ENCODE results near the gene PLCG1. TPM values are rescaled to one million over a fixed set of nuclear protein-coding genes. Genes with fewer than 3 reads are reported as not detected.

PLCG1 gene
- total RNA-seq, 1 experiment from 2014 or later: 32.4 TPM

GRCh38 chr20:41166201-41167117 is 29.1 kb downstream of the PLCG1 start:
- no peak for DNase-seq (ENCODE audit: low read depth)

DNA sequence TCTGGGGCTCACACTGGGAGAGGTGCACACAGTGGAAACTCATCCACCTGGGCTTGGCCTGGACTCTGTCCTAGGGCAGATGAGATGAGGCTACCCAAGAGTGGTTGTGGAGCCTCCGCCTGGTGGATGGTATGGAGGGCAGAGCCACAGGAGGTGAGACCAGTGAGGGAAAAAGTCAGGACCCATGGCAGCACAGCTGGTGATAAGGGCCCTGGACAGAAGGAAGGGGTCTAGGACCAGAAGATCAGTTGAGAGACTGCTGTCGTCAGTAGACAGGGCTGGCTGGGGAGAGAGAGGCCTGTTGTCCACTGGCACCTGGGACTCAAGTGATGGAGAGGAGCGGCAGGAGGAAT is 29.8 kb downstream of the PLCG1 start:
- no peak for DNase-seq (ENCODE audit: low read depth)

DNA sequence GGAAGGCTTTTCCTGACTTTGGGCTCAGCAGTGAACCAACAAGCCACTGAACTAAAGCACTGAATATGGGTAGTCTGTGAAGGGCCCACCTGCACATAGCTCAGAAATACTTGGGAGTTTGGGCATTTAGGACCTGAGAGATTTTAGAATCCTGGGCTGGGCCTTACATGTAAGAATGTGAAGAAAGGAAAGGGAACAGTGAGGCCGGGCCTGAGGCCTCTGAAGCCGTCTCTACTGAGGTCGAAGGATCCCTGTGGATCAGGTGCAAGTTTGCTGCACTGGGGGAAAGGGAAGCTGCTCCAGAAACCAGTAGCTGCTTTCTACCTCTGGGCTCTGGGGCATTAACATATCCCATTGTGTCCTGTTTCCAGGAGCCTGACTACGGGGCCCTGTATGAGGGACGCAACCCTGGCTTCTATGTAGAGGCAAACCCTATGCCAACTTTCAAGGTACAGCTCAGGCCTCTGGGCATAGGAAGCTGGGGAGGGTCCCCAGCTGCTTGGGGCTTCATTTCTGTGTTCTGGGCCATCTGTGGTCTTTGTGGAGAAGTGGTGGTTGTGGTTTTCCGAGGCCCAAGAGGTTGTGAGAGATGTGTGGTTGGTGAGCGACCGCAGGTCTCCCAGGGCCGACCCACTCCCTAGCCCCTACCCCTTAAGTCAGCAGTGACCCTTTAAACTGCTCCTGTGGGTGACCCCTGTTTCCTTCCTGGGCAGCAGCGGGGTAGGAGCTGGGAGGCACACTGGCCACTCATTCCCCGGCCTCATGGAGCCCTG is 30.3 kb downstream of the PLCG1 start:
- DNase-seq (ENCODE audit: low read depth): no peak

DNA sequence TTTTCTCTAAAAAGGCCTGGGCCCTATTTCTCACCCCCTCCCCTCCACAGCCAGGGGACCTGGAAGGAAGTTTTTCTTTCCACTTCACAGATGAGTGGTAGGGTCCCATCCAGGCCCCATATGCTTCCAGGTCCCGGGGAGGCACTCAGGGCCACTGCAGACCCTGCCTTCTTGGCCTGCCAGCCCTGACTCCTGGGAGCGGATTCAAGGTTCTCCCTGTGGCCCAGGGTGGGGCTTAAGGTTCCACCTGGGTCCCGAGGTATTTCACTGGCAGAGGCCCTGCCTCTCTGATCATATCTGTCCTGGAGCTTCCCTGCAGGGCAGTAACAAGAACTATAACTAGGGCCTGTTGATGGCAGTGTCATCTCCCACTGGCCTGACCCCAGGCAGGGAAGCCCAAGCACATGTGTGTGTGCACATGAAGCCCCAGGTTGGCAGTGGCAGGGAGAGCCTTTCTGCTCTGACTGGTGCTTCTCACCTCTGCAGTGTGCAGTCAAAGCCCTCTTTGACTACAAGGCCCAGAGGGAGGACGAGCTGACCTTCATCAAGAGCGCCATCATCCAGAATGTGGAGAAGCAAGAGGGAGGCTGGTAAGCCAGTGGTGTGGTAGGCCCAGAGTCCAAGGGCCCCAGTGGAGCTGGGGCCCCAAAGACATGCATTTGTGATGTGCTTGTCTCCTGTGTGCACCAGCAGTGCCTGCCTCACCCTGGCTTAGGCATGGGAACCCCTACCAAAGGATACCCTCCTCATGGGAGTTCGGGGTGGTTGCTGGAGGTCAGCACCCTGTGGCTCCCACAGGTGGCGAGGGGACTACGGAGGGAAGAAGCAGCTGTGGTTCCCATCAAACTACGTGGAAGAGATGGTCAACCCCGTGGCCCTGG is 31.2 kb downstream of the PLCG1 start:
- no peak for DNase-seq (ENCODE audit: low read depth)

- DNase-seq (ENCODE audit: low read depth): no peak
Observed at GRCh38 chr20:41169162-41169690, 31.9 kb downstream of the PLCG1 start.

DNA sequence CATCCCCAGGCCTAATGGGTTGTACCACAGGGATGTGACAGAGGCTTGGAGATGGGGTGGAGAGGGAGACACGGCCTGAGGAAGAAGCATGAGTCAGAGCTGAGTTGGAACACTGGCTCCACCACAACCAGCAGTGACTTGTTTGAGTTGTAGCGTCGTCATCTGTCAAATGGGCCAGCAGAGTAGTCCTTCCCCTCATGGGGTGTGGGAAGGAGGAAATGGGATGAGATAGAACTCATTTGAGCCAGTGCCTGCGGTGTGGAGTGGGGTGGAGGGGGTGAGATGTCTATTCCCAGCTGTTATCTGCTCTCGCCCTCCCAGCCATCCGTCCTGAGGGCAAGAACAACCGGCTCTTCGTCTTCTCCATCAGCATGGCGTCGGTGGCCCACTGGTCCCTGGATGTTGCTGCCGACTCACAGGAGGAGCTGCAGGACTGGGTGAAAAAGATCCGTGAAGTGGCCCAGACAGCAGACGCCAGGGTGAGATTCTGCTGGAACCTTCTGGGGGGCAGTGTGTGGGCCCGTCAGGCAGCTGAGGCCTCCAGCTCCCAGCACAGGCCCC is 32.5 kb downstream of the PLCG1 start:
- peak; percentile 83 for DNase-seq (ENCODE audit: low read depth)

DNA sequence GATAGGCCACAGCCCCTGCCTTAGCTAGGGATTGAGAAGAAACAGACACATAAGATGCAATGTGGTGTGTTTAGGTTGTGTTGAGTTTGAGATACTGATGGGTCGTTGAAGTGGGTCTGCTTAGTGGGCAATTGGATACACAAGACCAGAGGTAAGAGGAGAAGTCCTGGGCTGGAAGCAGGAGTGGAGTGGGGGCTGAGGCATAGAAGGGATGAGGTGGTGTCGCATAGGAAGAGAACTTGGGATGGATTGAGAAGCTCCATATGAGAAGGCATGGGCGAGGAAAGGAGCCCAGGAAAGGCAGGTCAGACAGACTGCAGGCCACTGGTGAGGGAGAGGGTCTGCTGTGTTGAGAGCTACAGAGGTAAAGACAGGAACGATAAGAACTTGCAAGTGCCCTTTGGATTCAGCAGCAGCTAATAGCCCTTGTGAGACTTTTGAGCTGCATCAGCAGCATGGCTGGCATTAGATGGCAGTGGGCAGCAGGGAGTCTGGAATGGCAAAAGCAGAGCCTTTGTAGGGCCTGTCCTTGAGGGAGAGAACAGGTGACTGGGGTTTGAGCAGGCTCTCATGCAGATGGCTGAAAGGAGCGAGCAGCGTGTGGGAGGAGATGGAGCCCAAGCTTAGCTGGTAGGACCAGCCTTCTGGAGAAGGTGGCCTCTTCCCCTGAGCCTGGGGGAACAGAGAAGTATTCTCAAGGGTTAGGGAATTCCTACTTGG is 33.2 kb downstream of the PLCG1 start:
- no peak for DNase-seq (ENCODE audit: low read depth)

GRCh38 chr20:41171736-41172295 is 34.5 kb downstream of the PLCG1 start:
- DNase-seq (ENCODE audit: low read depth): no peak

DNA sequence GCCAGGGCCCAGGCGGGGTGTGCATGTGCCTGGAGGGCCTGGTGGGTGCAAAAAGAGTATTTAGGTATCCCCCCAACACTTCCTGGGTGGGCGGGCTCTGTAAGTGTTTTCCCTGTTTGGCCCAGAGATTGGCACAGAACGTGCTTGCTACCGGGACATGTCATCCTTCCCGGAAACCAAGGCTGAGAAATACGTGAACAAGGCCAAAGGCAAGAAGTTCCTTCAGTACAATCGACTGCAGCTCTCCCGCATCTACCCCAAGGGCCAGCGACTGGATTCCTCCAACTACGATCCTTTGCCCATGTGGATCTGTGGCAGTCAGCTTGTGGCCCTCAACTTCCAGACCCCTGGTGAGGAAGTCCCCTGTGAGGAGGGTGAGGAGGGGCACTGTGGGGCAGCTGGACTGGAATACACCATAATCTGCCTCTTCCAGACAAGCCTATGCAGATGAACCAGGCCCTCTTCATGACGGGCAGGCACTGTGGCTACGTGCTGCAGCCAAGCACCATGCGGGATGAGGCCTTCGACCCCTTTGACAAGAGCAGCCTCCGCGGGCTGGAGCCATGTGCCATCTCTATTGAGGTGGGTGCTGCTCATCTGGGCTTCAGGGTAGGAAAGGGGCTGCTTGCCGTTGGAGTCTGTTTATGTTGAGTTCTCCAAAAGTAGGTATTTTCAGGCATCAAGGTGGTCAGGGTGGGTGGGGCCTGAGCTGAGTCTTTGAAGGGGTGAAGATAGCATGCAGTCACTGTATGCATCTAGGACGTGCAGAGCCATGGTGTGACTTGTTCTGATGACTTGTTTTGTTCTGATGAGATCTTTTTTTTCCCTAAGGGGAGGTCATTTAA is 35.2 kb downstream of the PLCG1 start:
- no peak for DNase-seq (ENCODE audit: low read depth)

- peak; percentile 66 for DNase-seq (ENCODE audit: low read depth)
Observed at GRCh38 chr20:41173161-41173721, 35.9 kb downstream of the PLCG1 start.

DNA sequence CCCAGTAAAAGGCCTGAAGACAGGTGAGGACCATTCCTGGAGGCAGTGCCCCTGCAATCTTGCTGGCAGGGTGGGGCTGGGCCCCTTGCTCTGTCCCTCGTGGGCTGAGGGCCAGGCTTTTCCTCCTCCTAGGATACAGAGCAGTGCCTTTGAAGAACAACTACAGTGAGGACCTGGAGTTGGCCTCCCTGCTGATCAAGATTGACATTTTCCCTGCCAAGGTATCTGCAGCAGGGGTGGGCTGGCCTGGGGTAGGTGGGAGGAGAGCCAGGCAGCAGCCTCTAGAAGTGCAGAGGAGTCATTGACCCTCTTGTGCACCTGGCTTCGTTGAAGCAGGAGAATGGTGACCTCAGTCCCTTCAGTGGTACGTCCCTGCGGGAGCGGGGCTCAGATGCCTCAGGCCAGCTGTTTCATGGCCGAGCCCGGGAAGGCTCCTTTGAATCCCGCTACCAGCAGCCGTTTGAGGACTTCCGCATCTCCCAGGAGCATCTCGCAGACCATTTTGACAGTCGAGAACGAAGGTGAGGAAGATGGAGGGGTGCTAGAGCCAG is 36.5 kb downstream of the PLCG1 start:
- DNase-seq (ENCODE audit: low read depth): no peak

DNA sequence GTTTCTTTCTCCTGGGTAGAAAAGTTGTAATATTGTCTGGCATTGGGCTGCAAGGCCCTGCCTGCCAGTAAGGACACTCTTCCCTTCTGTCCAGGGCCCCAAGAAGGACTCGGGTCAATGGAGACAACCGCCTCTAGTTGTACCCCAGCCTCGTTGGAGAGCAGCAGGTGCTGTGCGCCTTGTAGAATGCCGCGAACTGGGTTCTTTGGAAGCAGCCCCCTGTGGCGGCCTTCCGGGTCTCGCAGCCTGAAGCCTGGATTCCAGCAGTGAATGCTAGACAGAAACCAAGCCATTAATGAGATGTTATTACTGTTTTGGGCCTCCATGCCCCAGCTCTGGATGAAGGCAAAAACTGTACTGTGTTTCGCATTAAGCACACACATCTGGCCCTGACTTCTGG is 37.0 kb downstream of the PLCG1 start:
- no peak for DNase-seq (ENCODE audit: low read depth)

GRCh38 chr20:41174782-41175181 is 37.4 kb downstream of the PLCG1 start:
- no peak for DNase-seq (ENCODE audit: low read depth)

DNA sequence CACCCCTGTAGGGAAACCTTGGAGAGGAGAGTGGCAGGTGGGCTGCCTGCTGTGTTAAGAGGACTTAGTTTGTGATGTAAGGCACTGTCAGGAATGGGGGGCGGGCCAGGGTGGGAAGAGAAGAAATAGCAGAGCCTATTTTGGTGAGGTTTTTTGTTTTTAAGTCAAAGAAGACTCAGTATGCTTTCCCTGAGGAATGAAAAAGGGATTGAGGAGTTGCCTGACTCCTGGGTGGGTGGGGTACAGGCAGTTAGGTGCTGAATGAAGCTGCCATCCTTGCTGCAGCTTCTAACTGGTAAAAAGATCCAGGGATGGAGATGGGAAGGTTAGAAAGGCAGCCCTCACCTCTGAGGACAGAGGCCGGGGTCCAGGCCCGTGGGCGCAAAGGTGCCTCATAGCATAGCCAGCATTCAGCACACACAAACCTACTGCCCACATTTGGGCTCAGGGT is 37.9 kb downstream of the PLCG1 start:
- DNase-seq (ENCODE audit: low read depth): no peak

DNA sequence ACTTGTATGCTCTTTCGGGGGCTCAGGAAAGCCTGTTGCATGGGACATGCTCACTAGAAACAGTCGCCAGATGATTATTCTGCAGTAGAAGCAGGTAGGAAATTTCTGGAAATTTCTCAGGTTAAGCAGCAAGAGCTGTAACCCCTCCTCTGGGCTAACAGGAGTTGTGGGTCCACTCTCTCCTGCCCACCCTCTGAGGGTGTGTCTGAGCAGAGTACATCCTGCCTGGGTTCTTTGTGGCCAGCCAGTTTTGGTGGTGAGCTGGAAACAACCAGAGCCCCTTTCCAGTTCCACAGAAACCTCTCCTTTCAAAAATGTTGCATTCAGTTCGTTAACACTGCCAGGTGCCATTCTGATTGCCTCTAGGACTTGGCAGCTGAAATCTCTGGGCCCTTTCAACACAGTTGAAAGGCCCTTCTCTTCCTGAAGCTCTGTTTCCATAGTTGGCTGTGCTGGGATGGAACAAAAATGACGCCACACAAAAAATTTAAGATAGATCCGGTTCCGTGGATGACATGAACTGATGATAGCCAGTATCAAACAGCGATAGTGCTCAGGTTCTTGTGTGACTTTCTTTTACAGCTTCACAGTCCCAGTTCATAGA is 38.5 kb downstream of the PLCG1 start:
- no peak for DNase-seq (ENCODE audit: low read depth)

DNA sequence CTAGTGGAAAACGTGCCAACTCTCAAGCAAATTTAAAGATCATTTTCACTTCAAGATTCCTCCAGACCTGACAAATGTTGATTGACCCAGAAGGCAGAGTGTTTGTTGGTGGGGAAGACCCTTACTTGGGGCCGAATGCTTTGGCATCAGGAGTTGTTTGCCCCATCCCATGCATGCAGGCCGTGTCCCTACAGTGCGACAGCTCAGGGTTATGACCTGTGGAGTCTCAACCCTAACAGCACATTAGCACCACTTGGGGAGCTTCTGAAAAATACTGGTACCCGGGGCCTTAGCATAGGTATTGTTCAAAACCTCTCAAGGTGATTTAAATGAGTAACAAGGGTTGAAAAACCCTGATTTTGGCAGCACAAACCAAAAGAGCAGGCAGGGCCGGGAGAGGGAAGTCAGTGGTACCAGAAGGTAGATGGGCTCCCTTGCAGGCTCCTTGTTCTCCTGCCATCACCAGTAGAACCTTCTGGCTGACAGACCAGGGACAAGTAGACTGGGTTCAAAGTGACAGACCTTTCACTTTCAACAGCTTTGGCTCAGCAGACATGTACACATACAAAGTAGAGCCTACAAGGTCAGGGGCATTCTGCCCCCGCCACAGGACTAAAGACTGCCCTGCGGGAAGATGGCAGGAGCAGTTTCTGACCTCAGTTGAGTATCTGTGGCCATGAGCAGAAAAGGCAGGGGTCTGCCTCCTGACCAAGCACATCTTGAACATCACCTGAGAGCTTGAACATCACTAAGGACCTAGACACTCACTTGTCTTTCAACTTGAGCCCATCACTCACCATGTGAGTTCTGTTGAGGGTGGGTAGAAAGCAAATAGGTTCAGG is 39.6 kb downstream of the PLCG1 start:
- no peak for DNase-seq (ENCODE audit: low read depth)

GRCh38 chr20:41177636-41178035 is 40.3 kb downstream of the PLCG1 start:
- peak; percentile 91 for DNase-seq (ENCODE audit: low read depth)

All from RPMI7951 (cell line).